ENCODE measurements around the gene MRTFB. TPM values are rescaled to one million over a fixed set of nuclear protein-coding genes. Genes with fewer than 3 reads are reported as not detected.

Gene MRTFB
- polyA plus RNA-seq, 4 donors = 3.1 to 20.2 (median 9.4) TPM

GRCh38 chr16:14196011-14196410, 124.9 kb downstream of the MRTFB start:
- no peaks in the 10 kb centered on the region for H3K4me1 ChIP-seq (ENCODE audit: control insufficient read depth in 3 of 3, insufficient read depth in 2 of 3, low read depth in 1 of 3, low read length in 2 of 3)
- H3K36me3 ChIP-seq (ENCODE audit: control insufficient read depth in 3 of 3, insufficient read depth in 2 of 3, low read depth in 1 of 3, low read length in 3 of 3) = peaks cover 0 to 3% (median 0%) of the 10 kb centered on the region in 3 donors
- DNase-seq (no peak), FAIRE-seq (no peak)
- H3K9me3 ChIP-seq (ENCODE audit: control insufficient read depth in 2 of 2, insufficient read depth in 1 of 2, low read depth in 1 of 2, low read length in 1 of 2) = no peaks in the 10 kb centered on the region
- 77 to 100% (median 98%) methylated on average over 2 of the region's 2 CpGs for WGBS, 3 donors
- no peak overlapping the region for H3K27ac ChIP-seq (ENCODE audit: low read depth in 1 of 3, low read length in 2 of 3)
- no peak overlapping the region for H3K4me3 ChIP-seq (ENCODE audit: low read depth in 1 of 3, low read length in 3 of 3)
- H3K27me3 ChIP-seq (ENCODE audit: control insufficient read depth in 3 of 3, insufficient read depth in 3 of 3, low read length in 3 of 3) = no peaks in the 10 kb centered on the region

GRCh38 chr16:14196539-14196938, 125.4 kb downstream of the MRTFB start:
- DNase-seq (no peak), FAIRE-seq (no peak)
- no peaks in the 10 kb centered on the region for H3K4me1 ChIP-seq (ENCODE audit: control insufficient read depth in 3 of 3, insufficient read depth in 2 of 3, low read depth in 1 of 3, low read length in 2 of 3)
- peaks cover 0 to 3% (median 0%) of the 10 kb centered on the region in 3 donors for H3K36me3 ChIP-seq (ENCODE audit: control insufficient read depth in 3 of 3, insufficient read depth in 2 of 3, low read depth in 1 of 3, low read length in 3 of 3)
- H3K9me3 ChIP-seq (ENCODE audit: control insufficient read depth in 2 of 2, insufficient read depth in 1 of 2, low read depth in 1 of 2, low read length in 1 of 2) = no peaks in the 10 kb centered on the region
- H3K4me3 ChIP-seq (ENCODE audit: low read depth in 1 of 3, low read length in 3 of 3) = no peak overlapping the region
- no peak overlapping the region for H3K27ac ChIP-seq (ENCODE audit: low read depth in 1 of 3, low read length in 2 of 3)
- no peaks in the 10 kb centered on the region for H3K27me3 ChIP-seq (ENCODE audit: control insufficient read depth in 3 of 3, insufficient read depth in 3 of 3, low read length in 3 of 3)

- Histone ChIP-seq H3K36me3 (ENCODE audit: control insufficient read depth in 3 of 3, insufficient read depth in 2 of 3, low read depth in 1 of 3, low read length in 3 of 3) (no peaks in the 10 kb centered on the region), H3K4me3 (ENCODE audit: low read depth in 1 of 3, low read length in 3 of 3) (no peak overlapping the region), H3K9me3 (ENCODE audit: control insufficient read depth in 2 of 2, insufficient read depth in 1 of 2, low read depth in 1 of 2, low read length in 1 of 2) (no peaks in the 10 kb centered on the region), H3K27ac (ENCODE audit: low read depth in 1 of 3, low read length in 2 of 3) (no peak overlapping the region), H3K27me3 (ENCODE audit: control insufficient read depth in 3 of 3, insufficient read depth in 3 of 3, low read length in 3 of 3) (no peaks in the 10 kb centered on the region), H3K4me1 (ENCODE audit: control insufficient read depth in 3 of 3, insufficient read depth in 2 of 3, low read depth in 1 of 3, low read length in 2 of 3) (peaks cover 0 to 3% (median 2%) of the 10 kb centered on the region in 3 donors)
- FAIRE-seq = no peak
- no peak for DNase-seq
Observed at GRCh38 chr16:14198012-14198411, 126.9 kb downstream of the MRTFB start.

- Histone ChIP-seq H3K9me3 (ENCODE audit: control insufficient read depth in 2 of 2, insufficient read depth in 1 of 2, low read depth in 1 of 2, low read length in 1 of 2) (no peaks in the 10 kb centered on the region), H3K4me3 (ENCODE audit: low read depth in 1 of 3, low read length in 3 of 3) (no peak overlapping the region), H3K27me3 (ENCODE audit: control insufficient read depth in 3 of 3, insufficient read depth in 3 of 3, low read length in 3 of 3) (no peaks in the 10 kb centered on the region), H3K4me1 (ENCODE audit: control insufficient read depth in 3 of 3, insufficient read depth in 2 of 3, low read depth in 1 of 3, low read length in 2 of 3) (peaks cover 3 to 5% (median 4%) of the 10 kb centered on the region in 3 donors), H3K27ac (ENCODE audit: low read depth in 1 of 3, low read length in 2 of 3) (no peak overlapping the region), H3K36me3 (ENCODE audit: control insufficient read depth in 3 of 3, insufficient read depth in 2 of 3, low read depth in 1 of 3, low read length in 3 of 3) (no peaks in the 10 kb centered on the region)
- FAIRE-seq (no peak), DNase-seq (no peak)
- 59 to 60% (median 60%) methylated on average over 1 of the region's 1 CpG for WGBS, 3 donors
Observed at GRCh38 chr16:14198572-14198971, 127.5 kb downstream of the MRTFB start.

GRCh38 chr16:14199199-14199598, 128.1 kb downstream of the MRTFB start:
- no peak overlapping the region for H3K4me3 ChIP-seq (ENCODE audit: low read depth in 1 of 3, low read length in 3 of 3)

GRCh38 chr16:14199624-14200023, 128.5 kb downstream of the MRTFB start:
- Histone ChIP-seq H3K36me3 (ENCODE audit: control insufficient read depth in 3 of 3, insufficient read depth in 2 of 3, low read depth in 1 of 3, low read length in 3 of 3) (no peaks in the 10 kb centered on the region), H3K4me3 (ENCODE audit: low read depth in 1 of 3, low read length in 3 of 3) (no peak overlapping the region), H3K27me3 (ENCODE audit: control insufficient read depth in 3 of 3, insufficient read depth in 3 of 3, low read length in 3 of 3) (no peaks in the 10 kb centered on the region), H3K27ac (ENCODE audit: low read depth in 1 of 3, low read length in 2 of 3) (no peak overlapping the region), H3K4me1 (ENCODE audit: control insufficient read depth in 3 of 3, insufficient read depth in 2 of 3, low read depth in 1 of 3, low read length in 2 of 3) (peaks cover 3 to 5% (median 4%) of the 10 kb centered on the region in 3 donors), H3K9me3 (ENCODE audit: control insufficient read depth in 2 of 2, insufficient read depth in 1 of 2, low read depth in 1 of 2, low read length in 1 of 2) (no peaks in the 10 kb centered on the region)
- WGBS, 3 donors = 83 to 92% (median 86%) methylated on average over 1 of the region's 1 CpG
- no peak for FAIRE-seq
- no peak for DNase-seq

More at GRCh38 chr16:14199199-14199598, 128.1 kb downstream of the MRTFB start:
- 86 to 93% (median 92%) methylated on average over 4 of the region's 4 CpGs for WGBS, 3 donors
- FAIRE-seq (no peak), DNase-seq (no peak)
- Histone ChIP-seq H3K27ac (ENCODE audit: low read depth in 1 of 3, low read length in 2 of 3) (no peak overlapping the region), H3K36me3 (ENCODE audit: control insufficient read depth in 3 of 3, insufficient read depth in 2 of 3, low read depth in 1 of 3, low read length in 3 of 3) (no peaks in the 10 kb centered on the region), H3K9me3 (ENCODE audit: control insufficient read depth in 2 of 2, insufficient read depth in 1 of 2, low read depth in 1 of 2, low read length in 1 of 2) (no peaks in the 10 kb centered on the region), H3K27me3 (ENCODE audit: control insufficient read depth in 3 of 3, insufficient read depth in 3 of 3, low read length in 3 of 3) (no peaks in the 10 kb centered on the region), H3K4me1 (ENCODE audit: control insufficient read depth in 3 of 3, insufficient read depth in 2 of 3, low read depth in 1 of 3, low read length in 2 of 3) (peaks cover 3 to 5% (median 4%) of the 10 kb centered on the region in 3 donors)

GRCh38 chr16:14202095-14202494, 131.0 kb downstream of the MRTFB start:
- Histone ChIP-seq H3K27ac (ENCODE audit: low read depth in 1 of 3, low read length in 2 of 3) (no peak overlapping the region), H3K27me3 (ENCODE audit: control insufficient read depth in 3 of 3, insufficient read depth in 3 of 3, low read length in 3 of 3) (no peaks in the 10 kb centered on the region), H3K9me3 (ENCODE audit: control insufficient read depth in 2 of 2, insufficient read depth in 1 of 2, low read depth in 1 of 2, low read length in 1 of 2) (no peaks in the 10 kb centered on the region), H3K4me1 (ENCODE audit: control insufficient read depth in 3 of 3, insufficient read depth in 2 of 3, low read depth in 1 of 3, low read length in 2 of 3) (peaks cover 3 to 5% (median 4%) of the 10 kb centered on the region in 3 donors), H3K36me3 (ENCODE audit: control insufficient read depth in 3 of 3, insufficient read depth in 2 of 3, low read depth in 1 of 3, low read length in 3 of 3) (no peaks in the 10 kb centered on the region), H3K4me3 (ENCODE audit: low read depth in 1 of 3, low read length in 3 of 3) (peak overlapping the region in 1 of 3 donors; percentile 4)
- 50 to 73% (median 66%) methylated on average over 3 of the region's 3 CpGs for WGBS, 3 donors
- DNase-seq (peak in 1 of 2 donors; percentile 7), FAIRE-seq (no peak)

GRCh38 chr16:14202697-14203096, 131.6 kb downstream of the MRTFB start:
- Histone ChIP-seq H3K4me1 (ENCODE audit: control insufficient read depth in 3 of 3, insufficient read depth in 2 of 3, low read depth in 1 of 3, low read length in 2 of 3) (peaks cover 3 to 5% (median 4%) of the 10 kb centered on the region in 3 donors), H3K36me3 (ENCODE audit: control insufficient read depth in 3 of 3, insufficient read depth in 2 of 3, low read depth in 1 of 3, low read length in 3 of 3) (no peaks in the 10 kb centered on the region), H3K9me3 (ENCODE audit: control insufficient read depth in 2 of 2, insufficient read depth in 1 of 2, low read depth in 1 of 2, low read length in 1 of 2) (no peaks in the 10 kb centered on the region), H3K27ac (ENCODE audit: low read depth in 1 of 3, low read length in 2 of 3) (no peak overlapping the region), H3K27me3 (ENCODE audit: control insufficient read depth in 3 of 3, insufficient read depth in 3 of 3, low read length in 3 of 3) (no peaks in the 10 kb centered on the region), H3K4me3 (ENCODE audit: low read depth in 1 of 3, low read length in 3 of 3) (no peak overlapping the region)
- no peak for FAIRE-seq
- DNase-seq = peak; percentile 58 to 71

GRCh38 chr16:14203166-14203565, 132.0 kb downstream of the MRTFB start:
- Histone ChIP-seq H3K36me3 (ENCODE audit: control insufficient read depth in 3 of 3, insufficient read depth in 2 of 3, low read depth in 1 of 3, low read length in 3 of 3) (no peaks in the 10 kb centered on the region), H3K4me1 (ENCODE audit: control insufficient read depth in 3 of 3, insufficient read depth in 2 of 3, low read depth in 1 of 3, low read length in 2 of 3) (peaks cover 3 to 5% (median 4%) of the 10 kb centered on the region in 3 donors), H3K4me3 (ENCODE audit: low read depth in 1 of 3, low read length in 3 of 3) (no peak overlapping the region), H3K27ac (ENCODE audit: low read depth in 1 of 3, low read length in 2 of 3) (peak overlapping the region in 1 of 3 donors; percentile 32), H3K27me3 (ENCODE audit: control insufficient read depth in 3 of 3, insufficient read depth in 3 of 3, low read length in 3 of 3) (no peaks in the 10 kb centered on the region), H3K9me3 (ENCODE audit: control insufficient read depth in 2 of 2, insufficient read depth in 1 of 2, low read depth in 1 of 2, low read length in 1 of 2) (no peaks in the 10 kb centered on the region)
- FAIRE-seq (no peak), DNase-seq (no peak)
- 53 to 82% (median 69%) methylated on average over 2 of the region's 2 CpGs for WGBS, 3 donors
